ENCODE results near the gene ARHGAP6. TPM values are rescaled to one million over a fixed set of nuclear protein-coding genes. Genes with fewer than 3 reads are reported as not detected.
A peak's percentile ranks its signal among the peaks of the same experiment; 100 is the strongest.

Gene ARHGAP6
- total RNA-seq, 6 experiments from 2014 or later, result 0.51 to 1.0 (median 0.69) TPM

DNA sequence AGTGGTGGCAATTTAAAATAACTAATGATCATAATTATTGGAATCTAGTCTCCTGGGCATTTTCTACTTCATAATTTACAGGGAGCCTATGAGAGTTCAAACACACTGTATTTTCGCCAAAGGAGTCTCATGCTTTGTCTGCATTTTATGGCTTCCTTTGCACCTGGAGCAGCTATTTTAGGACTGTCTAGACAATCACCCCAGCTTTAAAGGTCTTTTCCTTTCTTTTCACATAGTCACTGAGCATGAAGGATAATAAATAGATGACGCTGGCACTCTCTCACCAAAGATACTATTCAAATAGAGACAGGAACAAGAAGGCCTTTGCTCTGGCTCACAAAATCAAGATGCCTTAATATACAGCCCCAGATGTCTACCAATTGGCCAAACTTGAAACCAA lies 329.5 kb downstream of the ARHGAP6 start:
- DNase-seq, result no peak
- no peak overlapping the region for H3K27ac Mint-ChIP-seq
- H3K36me3 Mint-ChIP-seq (ENCODE audit: low read depth), result no peaks in the 10 kb centered on the region
- H3K4me3 Mint-ChIP-seq, result no peak overlapping the region
- H3K9me3 Mint-ChIP-seq, result no peaks in the 10 kb centered on the region
- H3K4me1 Mint-ChIP-seq (ENCODE audit: low read depth), result peaks cover 6% of the 10 kb centered on the region
- TF ChIP-seq, protein P1, sequence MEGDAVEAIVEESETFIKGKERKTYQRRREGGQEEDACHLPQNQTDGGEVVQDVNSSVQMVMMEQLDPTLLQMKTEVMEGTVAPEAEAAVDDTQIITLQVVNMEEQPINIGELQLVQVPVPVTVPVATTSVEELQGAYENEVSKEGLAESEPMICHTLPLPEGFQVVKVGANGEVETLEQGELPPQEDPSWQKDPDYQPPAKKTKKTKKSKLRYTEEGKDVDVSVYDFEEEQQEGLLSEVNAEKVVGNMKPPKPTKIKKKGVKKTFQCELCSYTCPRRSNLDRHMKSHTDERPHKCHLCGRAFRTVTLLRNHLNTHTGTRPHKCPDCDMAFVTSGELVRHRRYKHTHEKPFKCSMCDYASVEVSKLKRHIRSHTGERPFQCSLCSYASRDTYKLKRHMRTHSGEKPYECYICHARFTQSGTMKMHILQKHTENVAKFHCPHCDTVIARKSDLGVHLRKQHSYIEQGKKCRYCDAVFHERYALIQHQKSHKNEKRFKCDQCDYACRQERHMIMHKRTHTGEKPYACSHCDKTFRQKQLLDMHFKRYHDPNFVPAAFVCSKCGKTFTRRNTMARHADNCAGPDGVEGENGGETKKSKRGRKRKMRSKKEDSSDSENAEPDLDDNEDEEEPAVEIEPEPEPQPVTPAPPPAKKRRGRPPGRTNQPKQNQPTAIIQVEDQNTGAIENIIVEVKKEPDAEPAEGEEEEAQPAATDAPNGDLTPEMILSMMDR (IDR thresholded peaks at IDR 0.05), result no peak
- peaks cover 5% of the 10 kb centered on the region for H3K27me3 Mint-ChIP-seq (ENCODE audit: insufficient read depth)

DNA sequence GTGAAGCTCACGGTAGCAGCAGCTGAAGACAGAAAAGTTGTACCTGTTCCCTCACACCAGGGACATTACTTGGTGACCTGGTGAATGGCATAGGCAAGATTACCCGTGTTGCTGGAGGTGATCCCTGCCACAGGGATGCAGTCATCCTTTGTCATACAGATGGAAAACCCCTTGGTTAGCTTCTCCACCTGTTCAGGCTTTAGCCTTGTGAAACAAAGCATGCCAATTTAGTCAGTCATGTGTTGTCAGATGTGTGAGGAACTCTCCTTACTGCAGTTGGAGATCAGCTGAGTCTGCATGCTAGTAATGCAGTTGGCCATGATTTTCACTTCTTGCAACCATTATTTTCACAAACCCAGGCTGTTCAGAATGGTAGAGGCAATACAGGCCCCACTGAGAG lies 331.6 kb downstream of the ARHGAP6 start:
- TF ChIP-seq, protein P1 (IDR thresholded peaks at IDR 0.05), result no peak
- Mint-ChIP-seq H3K4me1 (ENCODE audit: low read depth) (peaks cover 5% of the 10 kb centered on the region; the same call in 1 of the 2 replicates), H3K27me3 (ENCODE audit: insufficient read depth) (peaks cover 4% of the 10 kb centered on the region), H3K27ac (no peak overlapping the region), H3K36me3 (ENCODE audit: low read depth) (no peaks in the 10 kb centered on the region), H3K9me3 (no peaks in the 10 kb centered on the region), H3K4me3 (no peak overlapping the region)
- no peak for DNase-seq

DNA sequence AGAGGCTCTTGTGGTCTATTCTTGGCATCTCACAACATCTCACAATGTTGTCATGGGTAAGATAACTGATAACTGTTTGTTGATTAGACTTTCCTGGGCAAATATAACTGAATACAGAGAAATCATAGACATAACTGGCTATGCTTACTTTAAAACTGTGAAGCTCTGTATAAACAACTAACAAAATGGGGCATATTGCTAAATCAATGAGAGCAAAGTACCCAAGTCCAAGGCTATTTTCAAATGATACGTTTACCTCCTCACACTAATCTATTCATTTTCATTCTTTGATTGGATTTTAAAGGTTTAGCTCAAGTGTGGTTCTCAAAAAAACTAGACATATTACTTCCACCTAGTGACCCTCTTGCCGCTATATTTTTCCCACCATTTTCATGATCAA lies 333.9 kb downstream of the ARHGAP6 start:
- DNase-seq, result no peak
- TF ChIP-seq, protein P1 (IDR thresholded peaks at IDR 0.05), result no peak
- no peaks in the 10 kb centered on the region for H3K9me3 Mint-ChIP-seq
- no peak overlapping the region for H3K4me3 Mint-ChIP-seq
- H3K36me3 Mint-ChIP-seq (ENCODE audit: low read depth), result no peaks in the 10 kb centered on the region
- H3K27me3 Mint-ChIP-seq (ENCODE audit: insufficient read depth), result peaks cover 3% of the 10 kb centered on the region
- no peak overlapping the region for H3K27ac Mint-ChIP-seq
- peaks cover 10% of the 10 kb centered on the region; the same call in 1 of the 2 replicates for H3K4me1 Mint-ChIP-seq (ENCODE audit: low read depth)

DNA sequence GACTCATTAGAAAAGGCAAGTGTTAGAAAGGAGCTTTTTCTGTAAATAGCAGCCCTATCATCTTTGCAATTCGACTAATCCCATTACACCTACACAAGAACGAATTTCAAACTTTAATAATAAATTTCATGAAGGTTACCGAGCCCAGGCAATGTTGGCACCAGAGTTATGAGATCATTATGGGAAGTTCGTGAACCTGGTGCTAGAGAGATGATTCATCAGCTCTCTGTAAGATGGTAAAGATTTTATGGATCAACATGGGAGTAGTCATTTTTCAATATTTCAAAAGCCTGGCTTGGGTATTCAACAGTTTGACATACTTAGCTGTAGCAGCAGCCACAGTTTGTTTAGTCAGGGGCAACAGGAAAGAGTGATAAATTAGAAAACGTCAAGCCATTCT lies 336.7 kb downstream of the ARHGAP6 start:
- DNase-seq, result peak; percentile 8
- H3K9me3 Mint-ChIP-seq, result no peaks in the 10 kb centered on the region

DNA sequence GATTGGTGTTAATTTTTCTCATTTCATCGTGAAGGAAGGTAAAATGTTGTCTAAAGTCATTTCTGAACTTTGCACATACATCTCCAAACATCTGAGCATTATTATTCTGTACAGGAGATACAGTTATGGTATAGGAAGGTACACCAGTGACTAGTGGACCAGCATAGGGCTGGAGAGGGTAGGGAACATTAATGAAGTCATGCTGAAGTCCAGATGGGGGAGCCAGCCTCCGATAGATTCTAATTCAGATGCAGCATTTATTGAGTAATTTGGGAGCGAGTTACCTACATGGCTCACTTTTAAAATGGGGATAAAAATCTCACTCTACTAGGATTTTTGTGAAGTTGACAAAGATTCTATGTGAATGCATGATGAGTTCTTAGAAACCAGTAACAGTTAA lies 337.6 kb downstream of the ARHGAP6 start:
- no peaks in the 10 kb centered on the region for H3K9me3 Mint-ChIP-seq
- H3K36me3 Mint-ChIP-seq (ENCODE audit: low read depth), result no peaks in the 10 kb centered on the region
- H3K4me1 Mint-ChIP-seq (ENCODE audit: low read depth), result peaks cover 10% of the 10 kb centered on the region; the same call in 1 of the 2 replicates

More for the DNA sequence above, 336.7 kb downstream of the ARHGAP6 start:
- Mint-ChIP-seq H3K4me1 (ENCODE audit: low read depth) (peaks cover 10% of the 10 kb centered on the region; the same call in 1 of the 2 replicates), H3K36me3 (ENCODE audit: low read depth) (no peaks in the 10 kb centered on the region), H3K27ac (no peak overlapping the region), H3K27me3 (ENCODE audit: insufficient read depth) (peaks cover under 1% of the 10 kb centered on the region), H3K4me3 (no peak overlapping the region)
- TF ChIP-seq, protein P1 (IDR thresholded peaks at IDR 0.05), result no peak

More for the DNA sequence above, 337.6 kb downstream of the ARHGAP6 start:
- no peak overlapping the region for H3K27ac Mint-ChIP-seq
- no peak for DNase-seq
- H3K27me3 Mint-ChIP-seq (ENCODE audit: insufficient read depth), result no peaks in the 10 kb centered on the region; the same call in 1 of the 2 replicates
- H3K4me3 Mint-ChIP-seq, result no peak overlapping the region
- TF ChIP-seq, protein P1 (IDR thresholded peaks at IDR 0.05), result no peak

All from HFFc6 (cell line).